GM12891 (cell line): ENCODE results near the gene FBXL7.

Experiments
- POLR2A ChIP-seq: IDR thresholded peaks from 2 replicates; pipeline ENCODE4 v1.6.1; 2011; ENCODE audit warnings: low read depth, low read length, control low read depth
- POLR2AphosphoS5 ChIP-seq: IDR thresholded peaks from 2 replicates; pipeline ENCODE4 v1.6.1; 2011; ENCODE audit warnings: low read depth, low read length, control low read depth
- POU2F2 ChIP-seq: IDR thresholded peaks from 2 replicates; pipeline ENCODE4 v1.6.1; 2011; ENCODE audit warnings: low read depth, mild to moderate bottlenecking, control low read depth, low read length, moderate library complexity
- SPI1 ChIP-seq: IDR thresholded peaks from 2 replicates; pipeline ENCODE4 v1.6.1; 2011; ENCODE audit warnings: low read depth, low read length, control low read depth
- TAF1 ChIP-seq: IDR thresholded peaks from 2 replicates; pipeline ENCODE4 v1.6.1; 2011; ENCODE audit warnings: low read depth, low read length, control low read depth

GRCh38 chr5:15927710-15928380 lies 427.9 kb downstream of the FBXL7 start:
- TF ChIP-seq POLR2A, result no peak
- TF ChIP-seq POLR2AphosphoS5, result no peak
- no peak for TF ChIP-seq TAF1
- no peak for TF ChIP-seq SPI1
- no peak for TF ChIP-seq POU2F2
